Measurements from ENCODE around the gene ILF2.

- TF ChIP-seq CTCF (IDR thresholded peaks at IDR 0.05 in 4 of 5, conservative IDR thresholded peaks at IDR 0.05 in 1 of 5) (no peak), POLR2A (IDR thresholded peaks at IDR 0.05) (no peak)
Observed at GRCh38 chr1:153643100-153643499, 27.7 kb downstream of the ILF2 start.
